ENCODE measurements around the gene CATSPERE.

The CATSPERE gene

DNA sequence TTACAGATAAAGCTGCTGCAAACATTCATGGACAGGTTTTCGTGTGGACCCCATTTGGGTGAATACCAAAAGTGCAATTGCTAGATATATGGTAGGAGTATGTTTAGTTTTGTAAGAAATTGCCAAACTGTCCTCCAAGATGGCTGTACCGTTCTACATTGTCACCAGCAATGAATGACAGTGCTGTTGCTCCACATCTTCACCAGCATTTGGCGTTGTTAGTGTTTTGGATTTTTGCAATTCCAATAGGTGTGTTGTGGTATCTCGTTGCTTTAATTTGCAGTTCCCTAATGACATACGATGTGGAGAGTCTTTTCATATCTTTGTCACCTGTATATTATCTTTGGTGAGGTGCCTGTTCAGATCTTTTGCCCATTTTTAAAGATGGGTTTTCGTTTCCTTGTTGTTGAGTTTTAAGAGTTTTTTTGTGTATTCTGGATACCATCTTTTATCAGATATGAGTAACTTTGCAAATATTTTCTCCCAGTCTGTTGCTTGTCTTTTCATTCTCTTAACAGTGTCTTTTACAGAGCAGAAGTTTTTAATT, 12.1 kb downstream of the CATSPERE start:
- TF ChIP-seq, protein P1, sequence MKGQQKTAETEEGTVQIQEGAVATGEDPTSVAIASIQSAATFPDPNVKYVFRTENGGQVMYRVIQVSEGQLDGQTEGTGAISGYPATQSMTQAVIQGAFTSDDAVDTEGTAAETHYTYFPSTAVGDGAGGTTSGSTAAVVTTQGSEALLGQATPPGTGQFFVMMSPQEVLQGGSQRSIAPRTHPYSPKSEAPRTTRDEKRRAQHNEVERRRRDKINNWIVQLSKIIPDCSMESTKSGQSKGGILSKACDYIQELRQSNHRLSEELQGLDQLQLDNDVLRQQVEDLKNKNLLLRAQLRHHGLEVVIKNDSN (IDR thresholded peaks at IDR 0.05) = no peak
- TF ChIP-seq, protein P2, sequence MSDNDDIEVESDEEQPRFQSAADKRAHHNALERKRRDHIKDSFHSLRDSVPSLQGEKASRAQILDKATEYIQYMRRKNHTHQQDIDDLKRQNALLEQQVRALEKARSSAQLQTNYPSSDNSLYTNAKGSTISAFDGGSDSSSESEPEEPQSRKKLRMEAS (IDR thresholded peaks at IDR 0.05) = no peak
- TF ChIP-seq FOXM1 (IDR thresholded peaks at IDR 0.05; ENCODE audit: borderline replicate concordance, low read depth) (no peak), CEBPB (IDR thresholded peaks at IDR 0.05) (no peak), TEAD4 (IDR thresholded peaks at IDR 0.05) (no peak), ZBTB7A (IDR thresholded peaks at IDR 0.05; ENCODE audit: low read depth) (no peak)

DNA sequence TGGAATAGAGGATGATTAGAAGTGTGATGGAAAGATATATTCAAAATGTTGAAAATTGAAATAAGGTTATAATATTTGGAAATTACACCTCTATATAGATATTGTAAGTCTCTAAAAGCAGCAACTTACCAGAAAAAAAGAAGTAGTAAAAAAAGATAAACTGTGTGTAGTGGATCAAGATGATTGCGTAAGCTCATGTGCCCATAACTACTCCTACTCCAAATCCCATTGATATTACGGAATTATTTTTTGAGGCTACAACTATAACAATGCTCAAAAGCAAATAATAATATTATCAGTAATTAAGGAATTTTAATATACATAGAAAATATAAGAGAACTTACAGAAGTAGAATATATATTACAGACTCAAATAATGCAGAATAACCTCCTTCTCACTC, 33.6 kb downstream of the CATSPERE start:
- TF ChIP-seq NFIC (IDR thresholded peaks at IDR 0.05) (no peak), CEBPB (IDR thresholded peaks at IDR 0.05) (0 out of 2 replicates have a peak, but pooled peaks have one; percentile 5)

DNA sequence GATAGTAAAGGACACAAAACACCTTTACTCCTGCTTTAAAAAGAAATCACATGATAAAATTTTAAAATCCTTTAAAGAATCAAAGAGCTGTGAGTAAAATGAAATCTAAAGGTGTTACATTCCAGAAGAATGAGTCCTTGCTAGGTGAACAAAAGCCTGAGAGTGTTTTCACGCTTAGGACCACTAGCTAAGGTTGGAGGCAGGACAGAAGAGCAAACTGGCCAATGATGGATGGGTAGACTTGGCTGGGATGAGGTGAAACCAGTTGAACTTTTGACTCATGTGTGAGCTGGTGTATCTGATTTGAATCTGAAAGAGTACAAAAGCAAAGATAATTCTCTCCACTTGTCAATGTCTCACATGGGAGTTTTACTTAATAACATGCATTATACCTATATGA, 35.1 kb downstream of the CATSPERE start:
- TF ChIP-seq, protein P2 (IDR thresholded peaks at IDR 0.05) = no peak
- TF ChIP-seq TEAD4 (IDR thresholded peaks at IDR 0.05) (no peak), YY1 (IDR thresholded peaks at IDR 0.05; ENCODE audit: low read depth) (no peak), TCF12 (IDR thresholded peaks at IDR 0.05; ENCODE audit: low read depth) (no peak), EGR1 (IDR thresholded peaks at IDR 0.05) (no peak), ZBTB7A (IDR thresholded peaks at IDR 0.05; ENCODE audit: low read depth) (no peak), EP300 (IDR thresholded peaks at IDR 0.05; ENCODE audit: borderline replicate concordance) (no peak), CEBPB (IDR thresholded peaks at IDR 0.05) (no peak), RAD21 (IDR thresholded peaks at IDR 0.05; ENCODE audit: low read depth) (no peak), CREB1 (IDR thresholded peaks at IDR 0.05; ENCODE audit: low read depth) (no peak), FOXM1 (IDR thresholded peaks at IDR 0.05; ENCODE audit: borderline replicate concordance, low read depth) (no peak), TAF1 (IDR thresholded peaks at IDR 0.05; ENCODE audit: low read depth) (no peak), NFIC (IDR thresholded peaks at IDR 0.05) (no peak)
- TF ChIP-seq, protein P1 (IDR thresholded peaks at IDR 0.05) = no peak
- TF ChIP-seq, protein P3, sequence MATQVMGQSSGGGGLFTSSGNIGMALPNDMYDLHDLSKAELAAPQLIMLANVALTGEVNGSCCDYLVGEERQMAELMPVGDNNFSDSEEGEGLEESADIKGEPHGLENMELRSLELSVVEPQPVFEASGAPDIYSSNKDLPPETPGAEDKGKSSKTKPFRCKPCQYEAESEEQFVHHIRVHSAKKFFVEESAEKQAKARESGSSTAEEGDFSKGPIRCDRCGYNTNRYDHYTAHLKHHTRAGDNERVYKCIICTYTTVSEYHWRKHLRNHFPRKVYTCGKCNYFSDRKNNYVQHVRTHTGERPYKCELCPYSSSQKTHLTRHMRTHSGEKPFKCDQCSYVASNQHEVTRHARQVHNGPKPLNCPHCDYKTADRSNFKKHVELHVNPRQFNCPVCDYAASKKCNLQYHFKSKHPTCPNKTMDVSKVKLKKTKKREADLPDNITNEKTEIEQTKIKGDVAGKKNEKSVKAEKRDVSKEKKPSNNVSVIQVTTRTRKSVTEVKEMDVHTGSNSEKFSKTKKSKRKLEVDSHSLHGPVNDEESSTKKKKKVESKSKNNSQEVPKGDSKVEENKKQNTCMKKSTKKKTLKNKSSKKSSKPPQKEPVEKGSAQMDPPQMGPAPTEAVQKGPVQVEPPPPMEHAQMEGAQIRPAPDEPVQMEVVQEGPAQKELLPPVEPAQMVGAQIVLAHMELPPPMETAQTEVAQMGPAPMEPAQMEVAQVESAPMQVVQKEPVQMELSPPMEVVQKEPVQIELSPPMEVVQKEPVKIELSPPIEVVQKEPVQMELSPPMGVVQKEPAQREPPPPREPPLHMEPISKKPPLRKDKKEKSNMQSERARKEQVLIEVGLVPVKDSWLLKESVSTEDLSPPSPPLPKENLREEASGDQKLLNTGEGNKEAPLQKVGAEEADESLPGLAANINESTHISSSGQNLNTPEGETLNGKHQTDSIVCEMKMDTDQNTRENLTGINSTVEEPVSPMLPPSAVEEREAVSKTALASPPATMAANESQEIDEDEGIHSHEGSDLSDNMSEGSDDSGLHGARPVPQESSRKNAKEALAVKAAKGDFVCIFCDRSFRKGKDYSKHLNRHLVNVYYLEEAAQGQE (IDR thresholded peaks at IDR 0.05; ENCODE audit: low read depth) = no peak

DNA sequence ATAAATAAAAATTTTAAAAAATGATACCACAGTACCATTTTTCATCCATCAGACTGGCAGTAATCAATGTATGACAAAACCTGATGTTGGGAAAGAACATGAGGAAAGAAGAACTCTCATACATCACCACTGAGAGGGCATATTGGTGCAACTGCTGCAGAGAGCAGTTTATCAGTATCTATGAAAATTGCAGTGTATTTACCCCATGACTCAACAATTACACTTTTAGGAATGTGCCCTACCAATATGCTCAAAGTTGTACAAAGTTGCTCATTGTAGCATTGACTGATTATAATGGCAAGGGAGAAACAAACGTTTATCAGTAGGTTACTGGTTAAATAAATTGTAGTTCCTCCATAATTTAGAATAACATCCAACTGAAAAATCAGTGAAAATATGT, 36.7 kb downstream of the CATSPERE start:
- TF ChIP-seq, protein P3 (IDR thresholded peaks at IDR 0.05; ENCODE audit: low read depth) = no peak
- no peak for TF ChIP-seq TEAD4 (IDR thresholded peaks at IDR 0.05)
- TF ChIP-seq FOXM1 (IDR thresholded peaks at IDR 0.05; ENCODE audit: borderline replicate concordance, low read depth) = no peak
- no peak for TF ChIP-seq RAD21 (IDR thresholded peaks at IDR 0.05; ENCODE audit: low read depth)
- no peak for TF ChIP-seq YY1 (IDR thresholded peaks at IDR 0.05; ENCODE audit: low read depth)
- no peak for TF ChIP-seq EP300 (IDR thresholded peaks at IDR 0.05; ENCODE audit: borderline replicate concordance)
- TF ChIP-seq EGR1 (IDR thresholded peaks at IDR 0.05) = no peak
- no peak for TF ChIP-seq TAF1 (IDR thresholded peaks at IDR 0.05; ENCODE audit: low read depth)
- TF ChIP-seq NFIC (IDR thresholded peaks at IDR 0.05) = no peak
- no peak for TF ChIP-seq TCF12 (IDR thresholded peaks at IDR 0.05; ENCODE audit: low read depth)
- TF ChIP-seq, protein P2 (IDR thresholded peaks at IDR 0.05) = no peak
- TF ChIP-seq, protein P1 (IDR thresholded peaks at IDR 0.05) = no peak
- TF ChIP-seq ZBTB7A (IDR thresholded peaks at IDR 0.05; ENCODE audit: low read depth) = no peak

DNA sequence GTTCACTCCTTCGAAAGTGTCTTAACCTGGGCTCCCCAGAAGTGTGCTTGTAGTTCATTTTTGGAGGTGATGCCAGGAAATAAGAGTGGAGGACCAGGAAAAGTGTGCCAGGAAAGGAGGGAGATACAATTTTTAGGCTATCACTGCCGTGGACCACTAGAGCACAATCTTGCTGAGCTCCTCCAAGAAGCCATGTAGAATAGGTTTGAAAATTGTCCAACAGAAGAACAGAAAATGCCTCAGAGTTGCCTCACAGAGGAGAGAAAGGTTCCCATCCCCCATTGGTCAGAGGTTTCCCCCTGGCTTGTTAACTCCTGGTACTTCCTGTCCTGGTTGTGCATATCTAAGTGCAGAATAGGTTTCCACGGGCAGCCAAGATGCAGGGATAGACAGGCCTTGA, 41.6 kb downstream of the CATSPERE start:
- TF ChIP-seq EP300 (IDR thresholded peaks at IDR 0.05; ENCODE audit: borderline replicate concordance) (no peak), FOXM1 (IDR thresholded peaks at IDR 0.05; ENCODE audit: borderline replicate concordance, low read depth) (no peak), TAF1 (IDR thresholded peaks at IDR 0.05; ENCODE audit: low read depth) (no peak), YY1 (IDR thresholded peaks at IDR 0.05; ENCODE audit: low read depth) (no peak), NFIC (IDR thresholded peaks at IDR 0.05) (no peak), RAD21 (IDR thresholded peaks at IDR 0.05; ENCODE audit: low read depth) (no peak), EGR1 (IDR thresholded peaks at IDR 0.05) (no peak), TCF12 (IDR thresholded peaks at IDR 0.05; ENCODE audit: low read depth) (no peak), CEBPB (IDR thresholded peaks at IDR 0.05) (no peak), TEAD4 (IDR thresholded peaks at IDR 0.05) (no peak), CREB1 (IDR thresholded peaks at IDR 0.05; ENCODE audit: low read depth) (no peak), ZBTB7A (IDR thresholded peaks at IDR 0.05; ENCODE audit: low read depth) (no peak)
- TF ChIP-seq, protein P1 (IDR thresholded peaks at IDR 0.05) = no peak
- TF ChIP-seq, protein P3 (IDR thresholded peaks at IDR 0.05; ENCODE audit: low read depth) = no peak
- TF ChIP-seq, protein P2 (IDR thresholded peaks at IDR 0.05) = no peak

Data from Ishikawa (cell line).